WTC11 (cell line): ENCODE results near the gene TUBB1. TPM values are rescaled to one million over a fixed set of nuclear protein-coding genes. Genes with fewer than 3 reads are reported as not detected.
"Not testable (repeated sequence)": the region's sequence is repeated elsewhere in the genome, so short reads cannot be mapped to it uniquely, and the experiment has no call there.

ENCODE experiments used
- ATAC-seq: fragments of 200-7000 bp; cut with Tn5 transposase; 2 replicates; pipeline ENCODE4 v1.10.0; 2021; ENCODE audit warnings: mild to moderate bottlenecking, moderate library complexity
- CTCF ChIA-PET: fragments of 300-600 bp; sonication (Branson Sonifier 250); formaldehyde crosslinking; loops from one replicate; lab custom pipeline; 2021; ENCODE audit warnings: antibody characterized with exemption; lab: Charles Lee
- POLR2A ChIA-PET: fragments of 350-600 bp; sonication (Branson Sonifier 250); formaldehyde crosslinking; loops from one replicate; lab custom pipeline; 2021; ENCODE audit warnings: antibody characterized with exemption; lab: Charles Lee
- DNase-seq: peaks from one replicate; pipeline ENCODE4 v3.0.0; 2021; ENCODE audit warnings: low spot score
- H3K27ac Mint-ChIP-seq: 2 replicates; pipeline ENCODE4 v1.8.0; 2021; ENCODE audit warnings: mixed read lengths
- H3K27me3 Mint-ChIP-seq: 2 replicates; pipeline ENCODE4 v1.8.0; 2021; ENCODE audit warnings: low read depth, mild to moderate bottlenecking, moderate library complexity, mixed read lengths
- H3K36me3 Mint-ChIP-seq: 2 replicates; pipeline ENCODE4 v1.8.0; 2021; ENCODE audit warnings: mixed read lengths
- H3K4me1 Mint-ChIP-seq: 2 replicates; pipeline ENCODE4 v1.8.0; 2022; ENCODE audit warnings: mixed read lengths
- H3K4me3 Mint-ChIP-seq: 2 replicates; pipeline ENCODE4 v1.8.0; 2021; ENCODE audit warnings: mild to moderate bottlenecking, moderate library complexity, mixed read lengths
- H3K9me3 Mint-ChIP-seq: 2 replicates; pipeline ENCODE4 v1.8.0; 2021; ENCODE audit warnings: mixed read lengths
- ESRRA ChIP-seq: sonication (generic); formaldehyde crosslinking; IDR thresholded peaks from 2 replicates; pipeline ENCODE4 v1.8.1; 2022; ENCODE audit warnings: mild to moderate bottlenecking, missing genetic modification reagents, borderline replicate concordance
- JUN ChIP-seq: sonication (generic); formaldehyde crosslinking; IDR thresholded peaks from 2 replicates; pipeline ENCODE4 v1.8.0; 2023; ENCODE audit warnings: mild to moderate bottlenecking, missing genetic modification reagents
- NR1H2 ChIP-seq: sonication (generic); formaldehyde crosslinking; IDR thresholded peaks from 2 replicates; pipeline ENCODE4 v1.9.0; 2021; ENCODE audit warnings: mild to moderate bottlenecking, moderate library complexity, missing genetic modification reagents
- SMAD3 ChIP-seq: sonication (generic); formaldehyde crosslinking; IDR thresholded peaks from 2 replicates; pipeline ENCODE4 v1.8.0; 2022; ENCODE audit warnings: missing genetic modification reagents, mild to moderate bottlenecking, borderline replicate concordance
- SOX15 ChIP-seq: fragments of 250-450 bp; sonication (Bioruptor Pico); IDR thresholded peaks from 2 replicates; pipeline ENCODE4 v1.9.0; 2021; ENCODE audit warnings: mild to moderate bottlenecking
- ZBTB21 ChIP-seq: sonication (generic); formaldehyde crosslinking; IDR thresholded peaks from 2 replicates; pipeline ENCODE4 v1.8.1; 2023; ENCODE audit warnings: mild to moderate bottlenecking, missing genetic modification reagents, borderline replicate concordance
- ZNF138 ChIP-seq: sonication (generic); formaldehyde crosslinking; conservative IDR thresholded peaks from 2 replicates; pipeline ENCODE4 v1.8.1; 2022; ENCODE audit warnings: mild to moderate bottlenecking, moderate library complexity, missing genetic modification reagents
- total RNA-seq: library from RNA; stranded (reverse); gene quantifications from 3 replicates; pipeline ENCODE4 v1.2.3, GENCODE V29; 2021
- TF ChIP-seq, protein P1 (sequence below): fragments of 250-450 bp; sonication (Bioruptor Pico); IDR thresholded peaks from 2 replicates; pipeline ENCODE4 v1.9.0; 2021; ENCODE audit warnings: moderate library complexity, mild to moderate bottlenecking, inconsistent platforms, borderline replicate concordance
- TF ChIP-seq, protein P2 (sequence below): sonication (generic); formaldehyde crosslinking; IDR thresholded peaks from 2 replicates; pipeline ENCODE4 v1.8.0; 2022; ENCODE audit warnings: missing genetic modification reagents
- TF ChIP-seq, protein P3 (sequence below): fragments of 250-450 bp; sonication (Bioruptor Pico); IDR thresholded peaks from 2 replicates; pipeline ENCODE4 v1.9.0; 2021; ENCODE audit warnings: mild to moderate bottlenecking, borderline replicate concordance
- TF ChIP-seq, protein P4 (sequence below): sonication (generic); formaldehyde crosslinking; IDR thresholded peaks from 2 replicates; pipeline ENCODE4 v1.8.1; 2022; ENCODE audit warnings: missing genetic modification reagents, borderline replicate concordance
- TF ChIP-seq, protein P5 (sequence below): sonication (generic); formaldehyde crosslinking; IDR thresholded peaks from 2 replicates; pipeline ENCODE4 v1.8.0; 2022; ENCODE audit warnings: mild to moderate bottlenecking, missing genetic modification reagents
- TF ChIP-seq, protein P6 (sequence below): sonication (generic); formaldehyde crosslinking; IDR thresholded peaks from 2 replicates; pipeline ENCODE4 v1.8.1; 2022; ENCODE audit warnings: low read depth, missing genetic modification reagents, borderline replicate concordance
- TF ChIP-seq, protein P7 (sequence below): sonication (generic); formaldehyde crosslinking; IDR thresholded peaks from 2 replicates; pipeline ENCODE4 v1.8.1; 2022; ENCODE audit warnings: low read depth, mild to moderate bottlenecking, moderate library complexity, missing genetic modification reagents, borderline replicate concordance
- TF ChIP-seq, protein P8 (sequence below): sonication (generic); formaldehyde crosslinking; IDR thresholded peaks from 2 replicates; pipeline ENCODE4 v1.8.1; 2022; ENCODE audit warnings: mild to moderate bottlenecking, missing genetic modification reagents, moderate library complexity, borderline replicate concordance

Gene TUBB1
- total RNA-seq, 1 experiment from 2014 or later, result not detected

DNA sequence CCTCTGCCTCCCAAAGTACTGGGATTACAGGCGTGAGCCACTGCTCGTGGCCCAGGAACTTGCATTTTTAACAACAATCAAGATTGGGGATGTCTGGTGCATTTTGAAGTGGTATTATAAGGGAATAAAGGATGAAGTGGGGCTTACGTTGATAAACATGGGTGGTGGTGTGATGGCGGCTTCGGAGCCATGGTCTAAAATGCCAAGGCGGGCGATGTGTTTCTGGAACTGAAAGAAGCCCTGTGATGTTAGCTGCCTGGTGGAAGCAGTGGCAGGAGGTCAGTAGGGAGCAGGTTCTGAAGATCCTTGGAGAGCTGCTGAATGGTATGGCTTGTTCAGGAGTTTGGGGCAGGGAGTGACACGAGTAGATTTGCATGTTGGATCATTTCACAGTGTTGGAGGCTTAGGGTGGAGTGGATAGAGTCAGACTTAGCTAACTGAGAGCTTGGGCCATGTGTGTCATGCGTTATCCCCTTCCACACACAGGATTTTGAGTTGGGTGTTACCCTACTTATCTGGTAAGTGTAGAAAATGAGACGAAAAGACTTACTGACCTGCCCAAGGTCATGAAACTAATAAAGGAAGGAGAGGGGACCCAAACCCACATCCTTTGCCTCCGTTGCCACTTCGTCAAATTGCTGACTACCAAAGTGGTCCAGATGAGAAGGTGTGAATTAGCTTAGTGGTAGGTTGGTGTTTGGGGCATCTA is 36.7 kb upstream of the TUBB1 start (continued):
- TF ChIP-seq, protein P1, sequence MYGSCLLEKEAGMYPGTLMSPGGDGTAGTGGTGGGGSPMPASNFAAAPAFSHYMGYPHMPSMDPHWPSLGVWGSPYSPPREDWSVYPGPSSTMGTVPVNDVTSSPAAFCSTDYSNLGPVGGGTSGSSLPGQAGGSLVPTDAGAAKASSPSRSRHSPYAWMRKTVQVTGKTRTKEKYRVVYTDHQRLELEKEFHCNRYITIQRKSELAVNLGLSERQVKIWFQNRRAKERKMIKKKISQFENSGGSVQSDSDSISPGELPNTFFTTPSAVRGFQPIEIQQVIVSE, result no peak
- TF ChIP-seq JUN (CRISPR knock-in tag), result no peak
- no peak for TF ChIP-seq SMAD3 (CRISPR knock-in tag)
- TF ChIP-seq, protein P2, sequence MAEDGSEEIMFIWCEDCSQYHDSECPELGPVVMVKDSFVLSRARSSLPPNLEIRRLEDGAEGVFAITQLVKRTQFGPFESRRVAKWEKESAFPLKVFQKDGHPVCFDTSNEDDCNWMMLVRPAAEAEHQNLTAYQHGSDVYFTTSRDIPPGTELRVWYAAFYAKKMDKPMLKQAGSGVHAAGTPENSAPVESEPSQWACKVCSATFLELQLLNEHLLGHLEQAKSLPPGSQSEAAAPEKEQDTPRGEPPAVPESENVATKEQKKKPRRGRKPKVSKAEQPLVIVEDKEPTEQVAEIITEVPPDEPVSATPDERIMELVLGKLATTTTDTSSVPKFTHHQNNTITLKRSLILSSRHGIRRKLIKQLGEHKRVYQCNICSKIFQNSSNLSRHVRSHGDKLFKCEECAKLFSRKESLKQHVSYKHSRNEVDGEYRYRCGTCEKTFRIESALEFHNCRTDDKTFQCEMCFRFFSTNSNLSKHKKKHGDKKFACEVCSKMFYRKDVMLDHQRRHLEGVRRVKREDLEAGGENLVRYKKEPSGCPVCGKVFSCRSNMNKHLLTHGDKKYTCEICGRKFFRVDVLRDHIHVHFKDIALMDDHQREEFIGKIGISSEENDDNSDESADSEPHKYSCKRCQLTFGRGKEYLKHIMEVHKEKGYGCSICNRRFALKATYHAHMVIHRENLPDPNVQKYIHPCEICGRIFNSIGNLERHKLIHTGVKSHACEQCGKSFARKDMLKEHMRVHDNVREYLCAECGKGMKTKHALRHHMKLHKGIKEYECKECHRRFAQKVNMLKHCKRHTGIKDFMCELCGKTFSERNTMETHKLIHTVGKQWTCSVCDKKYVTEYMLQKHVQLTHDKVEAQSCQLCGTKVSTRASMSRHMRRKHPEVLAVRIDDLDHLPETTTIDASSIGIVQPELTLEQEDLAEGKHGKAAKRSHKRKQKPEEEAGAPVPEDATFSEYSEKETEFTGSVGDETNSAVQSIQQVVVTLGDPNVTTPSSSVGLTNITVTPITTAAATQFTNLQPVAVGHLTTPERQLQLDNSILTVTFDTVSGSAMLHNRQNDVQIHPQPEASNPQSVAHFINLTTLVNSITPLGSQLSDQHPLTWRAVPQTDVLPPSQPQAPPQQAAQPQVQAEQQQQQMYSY (CRISPR knock-in tag), result no peak
- TF ChIP-seq, protein P3, sequence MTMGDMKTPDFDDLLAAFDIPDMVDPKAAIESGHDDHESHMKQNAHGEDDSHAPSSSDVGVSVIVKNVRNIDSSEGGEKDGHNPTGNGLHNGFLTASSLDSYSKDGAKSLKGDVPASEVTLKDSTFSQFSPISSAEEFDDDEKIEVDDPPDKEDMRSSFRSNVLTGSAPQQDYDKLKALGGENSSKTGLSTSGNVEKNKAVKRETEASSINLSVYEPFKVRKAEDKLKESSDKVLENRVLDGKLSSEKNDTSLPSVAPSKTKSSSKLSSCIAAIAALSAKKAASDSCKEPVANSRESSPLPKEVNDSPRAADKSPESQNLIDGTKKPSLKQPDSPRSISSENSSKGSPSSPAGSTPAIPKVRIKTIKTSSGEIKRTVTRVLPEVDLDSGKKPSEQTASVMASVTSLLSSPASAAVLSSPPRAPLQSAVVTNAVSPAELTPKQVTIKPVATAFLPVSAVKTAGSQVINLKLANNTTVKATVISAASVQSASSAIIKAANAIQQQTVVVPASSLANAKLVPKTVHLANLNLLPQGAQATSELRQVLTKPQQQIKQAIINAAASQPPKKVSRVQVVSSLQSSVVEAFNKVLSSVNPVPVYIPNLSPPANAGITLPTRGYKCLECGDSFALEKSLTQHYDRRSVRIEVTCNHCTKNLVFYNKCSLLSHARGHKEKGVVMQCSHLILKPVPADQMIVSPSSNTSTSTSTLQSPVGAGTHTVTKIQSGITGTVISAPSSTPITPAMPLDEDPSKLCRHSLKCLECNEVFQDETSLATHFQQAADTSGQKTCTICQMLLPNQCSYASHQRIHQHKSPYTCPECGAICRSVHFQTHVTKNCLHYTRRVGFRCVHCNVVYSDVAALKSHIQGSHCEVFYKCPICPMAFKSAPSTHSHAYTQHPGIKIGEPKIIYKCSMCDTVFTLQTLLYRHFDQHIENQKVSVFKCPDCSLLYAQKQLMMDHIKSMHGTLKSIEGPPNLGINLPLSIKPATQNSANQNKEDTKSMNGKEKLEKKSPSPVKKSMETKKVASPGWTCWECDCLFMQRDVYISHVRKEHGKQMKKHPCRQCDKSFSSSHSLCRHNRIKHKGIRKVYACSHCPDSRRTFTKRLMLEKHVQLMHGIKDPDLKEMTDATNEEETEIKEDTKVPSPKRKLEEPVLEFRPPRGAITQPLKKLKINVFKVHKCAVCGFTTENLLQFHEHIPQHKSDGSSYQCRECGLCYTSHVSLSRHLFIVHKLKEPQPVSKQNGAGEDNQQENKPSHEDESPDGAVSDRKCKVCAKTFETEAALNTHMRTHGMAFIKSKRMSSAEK (CRISPR knock-in tag), result no peak
- TF ChIP-seq ZNF138 (CRISPR knock-in tag), result no peak

DNA sequence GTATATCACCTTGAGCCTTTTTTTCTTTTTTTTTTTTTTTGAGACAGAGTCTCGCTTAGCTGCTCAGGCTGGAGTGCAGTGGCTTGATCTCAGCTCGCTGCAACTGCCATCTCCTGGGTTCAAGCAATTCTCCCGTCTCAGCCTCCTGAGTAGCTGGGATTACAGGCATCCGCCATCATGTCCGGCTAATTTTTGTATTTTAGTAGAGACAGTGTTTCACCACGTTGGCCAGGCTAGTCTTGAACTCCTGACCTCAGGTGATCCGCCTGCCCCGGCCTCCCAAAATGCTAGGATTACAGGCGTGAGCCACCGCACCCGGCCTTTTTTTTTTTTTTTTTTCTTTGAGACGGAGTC is 36.1 kb upstream of the TUBB1 start:
- not testable (repeated sequence) for H3K27ac Mint-ChIP-seq, H3K9me3 Mint-ChIP-seq, H3K27me3 Mint-ChIP-seq, DNase-seq, H3K4me3 Mint-ChIP-seq, ATAC-seq
- POLR2A ChIA-PET, result interaction anchor here (0.7 to 1.6 kb wide), 4 partner anchors 10 to 543 kb away, joined by 4 to 6 read pairs (median 5); no protein-coding TSS in a partner anchor
- Mint-ChIP-seq H3K36me3 (peaks cover 25% of the 10 kb centered on the region), H3K4me1 (peaks cover 31% of the 10 kb centered on the region)
- CTCF ChIA-PET, result interaction anchor here (0.7 kb wide), 1 partner anchor 239 kb away, joined by 4 read pairs; no protein-coding TSS in a partner anchor

DNA sequence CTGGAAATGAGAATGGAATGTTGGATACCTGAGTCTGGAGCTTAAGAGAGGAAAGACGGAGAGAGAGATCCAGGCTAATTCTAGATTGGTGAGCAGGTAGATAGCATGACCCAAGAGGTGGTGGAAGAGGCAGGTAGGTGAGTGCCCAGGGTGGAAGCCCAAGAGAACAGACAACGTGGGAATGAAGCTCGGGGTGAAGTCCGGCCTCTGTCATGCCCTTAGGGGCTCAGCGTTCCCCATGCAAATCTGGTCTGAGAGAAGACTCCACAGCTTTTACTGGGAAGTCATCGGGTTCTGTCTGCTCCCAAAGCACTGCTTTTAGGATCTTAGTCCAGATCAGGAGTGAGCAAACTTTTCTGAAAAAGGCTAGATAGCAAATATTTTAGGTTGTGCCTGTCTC is 34.5 kb upstream of the TUBB1 start:
- CTCF ChIA-PET, result interaction anchor here (0.8 to 1.4 kb wide), 2 partner anchors 13 to 95 kb away, joined by 3 to 4 read pairs; no protein-coding TSS in a partner anchor
- Mint-ChIP-seq H3K4me1 (peaks cover 19% of the 10 kb centered on the region), H3K4me3 (no peak overlapping the region), H3K27ac (no peak overlapping the region), H3K9me3 (no peaks in the 10 kb centered on the region), H3K36me3 (peaks cover 40% of the 10 kb centered on the region), H3K27me3 (no peaks in the 10 kb centered on the region)
- POLR2A ChIA-PET, result no interaction called here
- ATAC-seq, result no peak
- DNase-seq, result no peak
- TF ChIP-seq, protein P4, sequence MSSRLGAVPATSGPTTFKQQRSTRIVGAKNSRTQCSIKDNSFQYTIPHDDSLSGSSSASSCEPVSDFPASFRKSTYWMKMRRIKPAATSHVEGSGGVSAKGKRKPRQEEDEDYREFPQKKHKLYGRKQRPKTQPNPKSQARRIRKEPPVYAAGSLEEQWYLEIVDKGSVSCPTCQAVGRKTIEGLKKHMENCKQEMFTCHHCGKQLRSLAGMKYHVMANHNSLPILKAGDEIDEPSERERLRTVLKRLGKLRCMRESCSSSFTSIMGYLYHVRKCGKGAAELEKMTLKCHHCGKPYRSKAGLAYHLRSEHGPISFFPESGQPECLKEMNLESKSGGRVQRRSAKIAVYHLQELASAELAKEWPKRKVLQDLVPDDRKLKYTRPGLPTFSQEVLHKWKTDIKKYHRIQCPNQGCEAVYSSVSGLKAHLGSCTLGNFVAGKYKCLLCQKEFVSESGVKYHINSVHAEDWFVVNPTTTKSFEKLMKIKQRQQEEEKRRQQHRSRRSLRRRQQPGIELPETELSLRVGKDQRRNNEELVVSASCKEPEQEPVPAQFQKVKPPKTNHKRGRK (CRISPR knock-in tag), result no peak
- TF ChIP-seq ZBTB21 (CRISPR knock-in tag) (no peak), ESRRA (CRISPR knock-in tag) (no peak), NR1H2 (CRISPR knock-in tag) (no peak), SOX15 (CRISPR knock-in tag) (no peak)
- TF ChIP-seq, protein P5, sequence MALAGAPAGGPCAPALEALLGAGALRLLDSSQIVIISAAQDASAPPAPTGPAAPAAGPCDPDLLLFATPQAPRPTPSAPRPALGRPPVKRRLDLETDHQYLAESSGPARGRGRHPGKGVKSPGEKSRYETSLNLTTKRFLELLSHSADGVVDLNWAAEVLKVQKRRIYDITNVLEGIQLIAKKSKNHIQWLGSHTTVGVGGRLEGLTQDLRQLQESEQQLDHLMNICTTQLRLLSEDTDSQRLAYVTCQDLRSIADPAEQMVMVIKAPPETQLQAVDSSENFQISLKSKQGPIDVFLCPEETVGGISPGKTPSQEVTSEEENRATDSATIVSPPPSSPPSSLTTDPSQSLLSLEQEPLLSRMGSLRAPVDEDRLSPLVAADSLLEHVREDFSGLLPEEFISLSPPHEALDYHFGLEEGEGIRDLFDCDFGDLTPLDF (CRISPR knock-in tag), result no peak
- TF ChIP-seq, protein P6, sequence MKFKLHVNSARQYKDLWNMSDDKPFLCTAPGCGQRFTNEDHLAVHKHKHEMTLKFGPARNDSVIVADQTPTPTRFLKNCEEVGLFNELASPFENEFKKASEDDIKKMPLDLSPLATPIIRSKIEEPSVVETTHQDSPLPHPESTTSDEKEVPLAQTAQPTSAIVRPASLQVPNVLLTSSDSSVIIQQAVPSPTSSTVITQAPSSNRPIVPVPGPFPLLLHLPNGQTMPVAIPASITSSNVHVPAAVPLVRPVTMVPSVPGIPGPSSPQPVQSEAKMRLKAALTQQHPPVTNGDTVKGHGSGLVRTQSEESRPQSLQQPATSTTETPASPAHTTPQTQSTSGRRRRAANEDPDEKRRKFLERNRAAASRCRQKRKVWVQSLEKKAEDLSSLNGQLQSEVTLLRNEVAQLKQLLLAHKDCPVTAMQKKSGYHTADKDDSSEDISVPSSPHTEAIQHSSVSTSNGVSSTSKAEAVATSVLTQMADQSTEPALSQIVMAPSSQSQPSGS (CRISPR knock-in tag), result no peak
- TF ChIP-seq, protein P7, sequence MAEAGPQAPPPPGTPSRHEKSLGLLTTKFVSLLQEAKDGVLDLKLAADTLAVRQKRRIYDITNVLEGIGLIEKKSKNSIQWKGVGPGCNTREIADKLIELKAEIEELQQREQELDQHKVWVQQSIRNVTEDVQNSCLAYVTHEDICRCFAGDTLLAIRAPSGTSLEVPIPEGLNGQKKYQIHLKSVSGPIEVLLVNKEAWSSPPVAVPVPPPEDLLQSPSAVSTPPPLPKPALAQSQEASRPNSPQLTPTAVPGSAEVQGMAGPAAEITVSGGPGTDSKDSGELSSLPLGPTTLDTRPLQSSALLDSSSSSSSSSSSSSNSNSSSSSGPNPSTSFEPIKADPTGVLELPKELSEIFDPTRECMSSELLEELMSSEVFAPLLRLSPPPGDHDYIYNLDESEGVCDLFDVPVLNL (CRISPR knock-in tag), result no peak
- TF ChIP-seq, protein P8, sequence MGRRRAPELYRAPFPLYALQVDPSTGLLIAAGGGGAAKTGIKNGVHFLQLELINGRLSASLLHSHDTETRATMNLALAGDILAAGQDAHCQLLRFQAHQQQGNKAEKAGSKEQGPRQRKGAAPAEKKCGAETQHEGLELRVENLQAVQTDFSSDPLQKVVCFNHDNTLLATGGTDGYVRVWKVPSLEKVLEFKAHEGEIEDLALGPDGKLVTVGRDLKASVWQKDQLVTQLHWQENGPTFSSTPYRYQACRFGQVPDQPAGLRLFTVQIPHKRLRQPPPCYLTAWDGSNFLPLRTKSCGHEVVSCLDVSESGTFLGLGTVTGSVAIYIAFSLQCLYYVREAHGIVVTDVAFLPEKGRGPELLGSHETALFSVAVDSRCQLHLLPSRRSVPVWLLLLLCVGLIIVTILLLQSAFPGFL (CRISPR knock-in tag), result no peak
